Fibroblast of pulmonary artery (primary cell): ENCODE results near the gene TKFC.
A peak's percentile ranks its signal among the peaks of the same experiment; 100 is the strongest.

Experiments used
- DNase-seq: peaks from one replicate; pipeline ENCODE4 v3.0.0-alpha.2; 2010; ENCODE audit warnings: low read depth
- H3K4me3 ChIP-seq: replicated peaks from 2 replicates; pipeline ENCODE4 v1.5.1; 2011; ENCODE audit warnings: low read depth, mild to moderate bottlenecking, control low read depth, low read length, moderate library complexity
- CTCF ChIP-seq: IDR thresholded peaks from 2 replicates; pipeline ENCODE4 v1.5.1; 2011; ENCODE audit warnings: mild to moderate bottlenecking, control low read depth, low read length, inconsistent platforms; ENCODE audit errors: missing control alignments

Gene TKFC

GRCh38 chr11:61332797-61333549, at the start of gene TKFC, which contains the start of gene DDB1:
Gene TKFC, plus strand, starts transcription at chr11:61333228. Its CDS starts 1,501 bp downstream, at chr11:61334729.
Gene DDB1, minus strand, starts transcription at chr11:61333105. Its CDS starts 137 bp downstream, at chr11:61332968.
- peak within 1 kb of the TSS; percentile 92 for H3K4me3 ChIP-seq
- TF ChIP-seq CTCF: no peak
- peak; percentile 90 for DNase-seq

- no peak for TF ChIP-seq CTCF
- no peak for DNase-seq
- no peak overlapping the region for H3K4me3 ChIP-seq
Measured at GRCh38 chr11:61283613-61284012, 49.4 kb upstream of the TKFC start.

- no peak for DNase-seq
- no peak overlapping the region for H3K4me3 ChIP-seq
- no peak for TF ChIP-seq CTCF
Measured at GRCh38 chr11:61287338-61287977, 45.6 kb upstream of the TKFC start.

GRCh38 chr11:61290905-61291690, 41.9 kb upstream of the TKFC start:
- no peak overlapping the region for H3K4me3 ChIP-seq
- DNase-seq: no peak
- TF ChIP-seq CTCF: peak; percentile 1

GRCh38 chr11:61292356-61292755, 40.7 kb upstream of the TKFC start:
- TF ChIP-seq CTCF: no peak
- no peak for DNase-seq

GRCh38 chr11:61293867-61294716, 38.9 kb upstream of the TKFC start:
- peak overlapping the region; percentile 67 for H3K4me3 ChIP-seq
- TF ChIP-seq CTCF: no peak
- DNase-seq: peak; percentile 66

More at GRCh38 chr11:61292356-61292755, 40.7 kb upstream of the TKFC start:
- H3K4me3 ChIP-seq: no peak overlapping the region
